HG03139 (cell line): ENCODE measurements around the gene ASB1.
"Not testable (repeated sequence)": the region's sequence is repeated elsewhere in the genome, so short reads cannot be mapped to it uniquely, and the experiment has no call there.

Experiments used
- ATAC-seq: cut with Tn5 transposase; IDR thresholded peaks from one replicate; pipeline ENCODE4 v1.9.1; 2021; ENCODE audit not compliant: unreplicated experiment

ASB1 gene

GRCh38 chr2:238441262-238442114 is 14.8 kb downstream of the ASB1 start:
- ATAC-seq: no peak

GRCh38 chr2:238442257-238442656 is 15.5 kb downstream of the ASB1 start:
- ATAC-seq: not testable (repeated sequence)

- no peak for ATAC-seq
Observed at GRCh38 chr2:238444242-238444641, 17.5 kb downstream of the ASB1 start.

GRCh38 chr2:238445409-238446190 is 18.9 kb downstream of the ASB1 start:
- no peak for ATAC-seq

- no peak for ATAC-seq
Observed at GRCh38 chr2:238446371-238446770, 19.6 kb downstream of the ASB1 start.

- no peak for ATAC-seq
Observed at GRCh38 chr2:238448031-238448955, 21.6 kb downstream of the ASB1 start.

- ATAC-seq: no peak
Observed at GRCh38 chr2:238449241-238449640, 22.5 kb downstream of the ASB1 start.

GRCh38 chr2:238449909-238450417 is 23.2 kb downstream of the ASB1 start:
- no peak for ATAC-seq

- ATAC-seq: no peak
Observed at GRCh38 chr2:238450440-238450861, 23.7 kb downstream of the ASB1 start.

- ATAC-seq: no peak
Observed at GRCh38 chr2:238453842-238454241, 27.1 kb downstream of the ASB1 start.

- ATAC-seq: no peak
Observed at GRCh38 chr2:238456449-238456848, 29.7 kb downstream of the ASB1 start.

- no peak for ATAC-seq
Observed at GRCh38 chr2:238456970-238457926, 30.5 kb downstream of the ASB1 start.

- ATAC-seq: no peak
Observed at GRCh38 chr2:238457927-238458324, 31.2 kb downstream of the ASB1 start.

GRCh38 chr2:238458651-238459050 is 31.9 kb downstream of the ASB1 start:
- ATAC-seq: no peak

- ATAC-seq: no peak
Observed at GRCh38 chr2:238459081-238459629, 32.4 kb downstream of the ASB1 start.

GRCh38 chr2:238461051-238461450 is 34.3 kb downstream of the ASB1 start:
- no peak for ATAC-seq

- no peak for ATAC-seq
Observed at GRCh38 chr2:238461491-238461890, 34.8 kb downstream of the ASB1 start.

- ATAC-seq: no peak
Observed at GRCh38 chr2:238461916-238462315, 35.2 kb downstream of the ASB1 start.

GRCh38 chr2:238462782-238463396 is 36.2 kb downstream of the ASB1 start:
- no peak for ATAC-seq
